ENCODE measurements around the gene SHQ1. TPM values are rescaled to one million over a fixed set of nuclear protein-coding genes. Genes with fewer than 3 reads are reported as not detected.

SHQ1 gene
- total and polyA plus RNA-seq, 9 of the 15 experiments (the other 6 are each of a cell fraction or from before 2014, with no cell fraction given): 9.2 to 25.0 (median 14.1) TPM

GRCh38 chr3:72887705-72888545 lies 39.7 kb upstream of the SHQ1 start, which contains the start of gene GXYLT2 (continued):
- TF ChIP-seq ID3 (CRISPR knock-in tag; IDR thresholded peaks at IDR 0.05): no peak
- TF ChIP-seq ID3 (tag; IDR thresholded peaks at IDR 0.05): 0 out of 2 replicates have a peak, but pooled peaks have one; percentile 21
- TF ChIP-seq ZNF124 (CRISPR knock-in tag; IDR thresholded peaks at IDR 0.05): no peak
- TF ChIP-seq POLR2G (IDR thresholded peaks at IDR 0.05; ENCODE audit: low read depth, low read length): peak; percentile 71
- TF ChIP-seq ATF1 (CRISPR knock-in tag; IDR thresholded peaks at IDR 0.05): no peak
- 0 out of 2 replicates have a peak, but pooled peaks have one; percentile 22 for TF ChIP-seq ATF1 (tag; IDR thresholded peaks at IDR 0.05)
- TF ChIP-seq NEUROD1 (IDR thresholded peaks at IDR 0.05; ENCODE audit: borderline replicate concordance, low read depth, low read length, partially characterized antibody): peak; percentile 28
- TF ChIP-seq ETS1 (conservative IDR thresholded peaks at IDR 0.05; ENCODE audit: control insufficient read depth, low read depth, low read length): 0 out of 2 replicates have a peak, but pooled peaks have one; percentile 12
- no peak for TF ChIP-seq COPS2 (conservative IDR thresholded peaks at IDR 0.05)
- TF ChIP-seq NFRKB (IDR thresholded peaks at IDR 0.05; ENCODE audit: low read depth): 0 out of 2 replicates have a peak, but pooled peaks have one; percentile 51
- peak; percentile 49 for TF ChIP-seq NFIC (IDR thresholded peaks at IDR 0.05)
- no peak for TF ChIP-seq SMAD1 (IDR thresholded peaks at IDR 0.05; ENCODE audit: low read depth, low read length, partially characterized antibody)
- no peak for TF ChIP-seq MITF (IDR thresholded peaks at IDR 0.05)
- TF ChIP-seq FOXK2 (conservative IDR thresholded peaks at IDR 0.05 in 1 of 2, IDR thresholded peaks at IDR 0.05 in 1 of 2; ENCODE audit: low read depth in 2 of 2): peak; percentile 32 to 35; a peak in 2 of 4 replicates
- TF ChIP-seq ZNF507 (tag; conservative IDR thresholded peaks at IDR 0.05): no peak
- no peak for TF ChIP-seq ELK1 (CRISPR knock-in tag; IDR thresholded peaks at IDR 0.05)
- no peak for TF ChIP-seq ZNF239 (CRISPR knock-in tag; IDR thresholded peaks at IDR 0.05)
- no peak for TF ChIP-seq ZNF324 (CRISPR knock-in tag; IDR thresholded peaks at IDR 0.05)
- TF ChIP-seq RAD21 (CRISPR knock-in tag; conservative IDR thresholded peaks at IDR 0.05 in 1 of 2, IDR thresholded peaks at IDR 0.05 in 1 of 2): peak in 1 of 2 experiments; percentile 14; a peak in 1 of 4 replicates
- no peak for TF ChIP-seq SMARCC2 (IDR thresholded peaks at IDR 0.05; ENCODE audit: low read depth)
- TF ChIP-seq TRIM28 (IDR thresholded peaks at IDR 0.05): no peak
- no peak for TF ChIP-seq ZKSCAN3 (CRISPR knock-in tag; IDR thresholded peaks at IDR 0.05)
- TF ChIP-seq CTCF (IDR thresholded peaks at IDR 0.05 in 2 of 3, conservative IDR thresholded peaks at IDR 0.05 in 1 of 3; ENCODE audit: insufficient read depth in 2 of 3, low read depth in 1 of 3, low read length in 3 of 3): peak in 2 of 3 experiments; percentile 29 to 34; a peak in 2 of 6 replicates
